MCF 10A (cell line): ENCODE results near the gene CITED4. TPM values are rescaled to one million over a fixed set of nuclear protein-coding genes. Genes with fewer than 3 reads are reported as not detected.

ENCODE experiments used
- BruUV-seq: library from RNA; stranded (reverse); fragments of 400-500 nt; replicated peaks from 2 replicates; lab custom pipeline; 2021; lab: Mats Ljungman, UMichigan
- CTCF ChIA-PET: fragments of 300-600 bp; sonication (Branson Sonifier 250); formaldehyde crosslinking; extraction: SDS; loops from one replicate; lab custom pipeline; 2021; ENCODE audit warnings: antibody characterized with exemption, inconsistent platforms; lab: Yijun Ruan, JAX
- POLR2A ChIA-PET: fragments of 300-600, 350-650 bp; sonication (Branson Sonifier 250); formaldehyde crosslinking; extraction: SDS; loops from one replicate; lab custom pipeline; 2020; ENCODE audit warnings: antibody characterized with exemption, inconsistent platforms; lab: Yijun Ruan, JAX
- DNase-seq: peaks from one replicate; pipeline ENCODE4 v3.0.0-alpha.2; 2018; ENCODE audit not compliant: unreplicated experiment
- H3K27ac Mint-ChIP-seq: one replicate; pipeline ENCODE4 v1.8.0; 2022; ENCODE audit warnings: mild to moderate bottlenecking, low read depth, mixed read lengths; ENCODE audit not compliant: unreplicated experiment
- H3K27me3 Mint-ChIP-seq: one replicate; pipeline ENCODE4 v1.8.0; 2022; ENCODE audit warnings: mixed read lengths; ENCODE audit not compliant: insufficient read depth, unreplicated experiment
- H3K36me3 Mint-ChIP-seq: one replicate; pipeline ENCODE4 v1.8.0; 2022; ENCODE audit warnings: mild to moderate bottlenecking, moderate library complexity, mixed read lengths; ENCODE audit not compliant: insufficient read depth, unreplicated experiment
- H3K4me1 Mint-ChIP-seq: one replicate; pipeline ENCODE4 v1.8.0; 2022; ENCODE audit warnings: mixed read lengths; ENCODE audit not compliant: insufficient read depth, unreplicated experiment
- H3K4me3 Mint-ChIP-seq: one replicate; pipeline ENCODE4 v1.8.0; 2022; ENCODE audit warnings: mild to moderate bottlenecking, moderate library complexity, mixed read lengths; ENCODE audit not compliant: unreplicated experiment
- H3K9me3 Mint-ChIP-seq: one replicate; pipeline ENCODE4 v1.8.0; 2022; ENCODE audit warnings: mixed read lengths; ENCODE audit not compliant: unreplicated experiment
- intact Hi-C: fragments of 100-400 bp; cut with micrococcal nuclease; formaldehyde crosslinking; loops from 2 replicates; pipeline ENCODE4 v1.14.1; 2022
- total RNA-seq: library from RNA; stranded (reverse); gene quantifications from 2 replicates; pipeline ENCODE4 v1.2.3, GENCODE V29; 2022
- TF ChIP-seq, protein P1 (sequence below): fragments of 200-600 bp; IDR thresholded peaks from one replicate; pipeline ENCODE4 v1.8.0; 2022; ENCODE audit warnings: antibody characterized with exemption, mild to moderate bottlenecking; ENCODE audit not compliant: unreplicated experiment

CITED4 gene
- total RNA-seq, 1 experiment from 2014 or later, result 43.5 TPM

DNA sequence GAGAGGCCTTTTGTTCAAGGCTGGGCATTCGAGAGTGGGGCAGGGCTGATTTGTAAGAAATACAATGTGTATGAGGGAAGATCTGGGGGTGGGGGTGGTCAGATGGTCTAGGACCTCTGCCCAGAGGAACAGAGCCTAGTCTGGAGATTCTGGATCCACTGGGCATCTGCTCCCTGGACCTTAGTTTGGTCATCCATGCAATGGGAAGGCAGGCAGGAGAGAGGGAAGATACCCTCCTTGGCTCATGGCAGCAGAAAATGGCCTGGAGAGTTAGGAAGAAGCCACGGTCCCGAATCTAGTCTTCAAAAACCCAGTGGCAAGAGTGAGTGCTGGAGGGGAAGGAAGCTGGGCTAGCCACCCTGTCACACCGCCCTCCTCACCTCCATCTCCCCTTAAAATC, 38.8 kb downstream of the CITED4 start:
- CTCF ChIA-PET, result interaction anchor here (1.2 to 1.8 kb wide), 2 partner anchors 24 to 49 kb away, joined by 3 to 5 read pairs; no protein-coding TSS in a partner anchor
- H3K27me3 Mint-ChIP-seq, result no peaks in the 10 kb centered on the region
- no peak overlapping the region for H3K27ac Mint-ChIP-seq
- POLR2A ChIA-PET, result no interaction called here
- H3K4me1 Mint-ChIP-seq, result no peaks in the 10 kb centered on the region
- intact Hi-C loops, result no loop called here
- TF ChIP-seq, protein P1, sequence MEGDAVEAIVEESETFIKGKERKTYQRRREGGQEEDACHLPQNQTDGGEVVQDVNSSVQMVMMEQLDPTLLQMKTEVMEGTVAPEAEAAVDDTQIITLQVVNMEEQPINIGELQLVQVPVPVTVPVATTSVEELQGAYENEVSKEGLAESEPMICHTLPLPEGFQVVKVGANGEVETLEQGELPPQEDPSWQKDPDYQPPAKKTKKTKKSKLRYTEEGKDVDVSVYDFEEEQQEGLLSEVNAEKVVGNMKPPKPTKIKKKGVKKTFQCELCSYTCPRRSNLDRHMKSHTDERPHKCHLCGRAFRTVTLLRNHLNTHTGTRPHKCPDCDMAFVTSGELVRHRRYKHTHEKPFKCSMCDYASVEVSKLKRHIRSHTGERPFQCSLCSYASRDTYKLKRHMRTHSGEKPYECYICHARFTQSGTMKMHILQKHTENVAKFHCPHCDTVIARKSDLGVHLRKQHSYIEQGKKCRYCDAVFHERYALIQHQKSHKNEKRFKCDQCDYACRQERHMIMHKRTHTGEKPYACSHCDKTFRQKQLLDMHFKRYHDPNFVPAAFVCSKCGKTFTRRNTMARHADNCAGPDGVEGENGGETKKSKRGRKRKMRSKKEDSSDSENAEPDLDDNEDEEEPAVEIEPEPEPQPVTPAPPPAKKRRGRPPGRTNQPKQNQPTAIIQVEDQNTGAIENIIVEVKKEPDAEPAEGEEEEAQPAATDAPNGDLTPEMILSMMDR, result no peak
- DNase-seq, result no peak
- no peaks in the 10 kb centered on the region for H3K36me3 Mint-ChIP-seq
- BruUV-seq, result no TSS peak
- no peaks in the 10 kb centered on the region for H3K9me3 Mint-ChIP-seq
- H3K4me3 Mint-ChIP-seq, result no peak overlapping the region

- H3K4me1 Mint-ChIP-seq, result no peaks in the 10 kb centered on the region
- no peak overlapping the region for H3K27ac Mint-ChIP-seq
- H3K27me3 Mint-ChIP-seq, result no peaks in the 10 kb centered on the region
- H3K9me3 Mint-ChIP-seq, result no peaks in the 10 kb centered on the region
- ChIA-PET CTCF (interaction anchor here (1.8 kb wide), 1 partner anchor 48 kb away, joined by 5 read pairs; no protein-coding TSS in a partner anchor), POLR2A (no interaction called here)
- TF ChIP-seq, protein P1, result no peak
- intact Hi-C loops, result no loop called here
- BruUV-seq, result no TSS peak
- no peak for DNase-seq
- H3K4me3 Mint-ChIP-seq, result no peak overlapping the region
- H3K36me3 Mint-ChIP-seq, result no peaks in the 10 kb centered on the region
These were observed 39.3 kb downstream of the CITED4 start for GRCh38 chr1:40822890-40823289.

DNA sequence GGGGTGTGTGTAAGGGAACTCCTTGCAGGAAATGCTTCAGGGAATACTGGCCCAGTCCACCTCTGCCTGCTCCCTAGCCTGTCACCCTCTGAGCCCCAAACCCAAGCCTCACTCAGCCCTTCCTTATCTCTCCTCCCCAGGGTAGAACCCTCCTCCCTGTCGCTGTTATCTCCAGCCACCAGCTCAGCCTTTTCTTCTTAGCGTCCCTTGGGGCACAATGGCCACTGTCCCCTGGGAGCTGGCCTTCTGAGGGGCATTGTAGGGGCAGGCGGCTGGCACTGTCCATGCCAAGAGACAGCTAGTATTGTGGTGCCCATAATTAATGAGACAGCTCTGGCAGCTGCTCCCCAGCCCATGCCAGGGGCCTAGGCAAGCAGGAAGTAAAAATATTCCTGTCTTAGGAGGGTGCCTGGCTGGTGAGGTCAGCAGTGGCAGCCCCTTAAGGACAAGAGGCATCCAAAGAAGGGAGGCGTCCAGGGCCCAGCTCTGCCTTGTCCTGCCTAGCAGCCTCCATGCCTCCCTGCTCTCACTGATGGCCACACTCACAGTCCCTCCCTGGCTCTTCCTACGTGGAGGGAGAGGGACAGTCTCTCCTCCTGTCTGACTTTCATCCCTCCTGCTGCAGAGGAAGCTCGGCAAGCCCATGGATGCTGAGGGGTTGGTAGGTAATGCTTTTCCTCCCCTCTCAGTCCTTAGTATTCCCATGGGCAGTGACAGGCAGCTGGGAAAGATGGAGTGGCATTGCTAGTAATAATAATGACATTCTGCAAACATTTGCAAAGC, 41.1 kb downstream of the CITED4 start:
- no peaks in the 10 kb centered on the region for H3K4me1 Mint-ChIP-seq
- no TSS peak for BruUV-seq
- CTCF ChIA-PET, result interaction anchor here (0.7 to 1.0 kb wide), 3 partner anchors 47 to 140 kb away, joined by 3 to 4 read pairs (median 3); no protein-coding TSS in a partner anchor
- no peak overlapping the region for H3K4me3 Mint-ChIP-seq
- H3K27ac Mint-ChIP-seq, result no peak overlapping the region
- TF ChIP-seq, protein P1, result no peak
- no peaks in the 10 kb centered on the region for H3K36me3 Mint-ChIP-seq
- H3K27me3 Mint-ChIP-seq, result peaks cover 6% of the 10 kb centered on the region
- intact Hi-C loops, result no loop called here
- no peak for DNase-seq
- H3K9me3 Mint-ChIP-seq, result no peaks in the 10 kb centered on the region
- POLR2A ChIA-PET, result no interaction called here

DNA sequence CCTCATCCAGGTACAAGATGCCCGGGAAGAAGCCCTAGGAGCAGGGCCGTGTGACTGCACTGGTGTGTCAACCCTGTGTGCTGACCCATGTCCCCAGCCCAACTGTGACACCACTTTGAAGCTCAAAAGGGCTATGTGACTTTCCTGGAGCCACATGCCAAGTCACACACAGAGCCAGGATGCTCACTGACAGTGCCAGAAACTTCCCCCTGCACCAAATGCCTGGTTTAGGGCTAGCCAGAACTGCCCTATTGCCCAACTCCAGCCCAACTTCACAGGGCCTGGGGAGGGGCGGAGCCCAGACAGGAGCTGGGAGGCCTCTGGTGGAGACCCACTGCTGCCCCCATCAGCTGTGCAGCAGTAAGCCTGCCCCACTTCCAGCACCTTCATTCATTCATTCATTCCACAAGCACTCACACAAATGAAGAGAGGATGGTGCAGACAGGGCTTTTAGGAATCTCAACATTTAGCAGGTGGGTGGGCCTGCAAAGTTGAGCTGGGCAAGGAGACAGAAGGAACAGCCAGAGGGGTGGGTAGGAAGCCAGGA, 41.8 kb downstream of the CITED4 start:
- peaks cover 14% of the 10 kb centered on the region for H3K27me3 Mint-ChIP-seq
- intact Hi-C loops, result no loop called here
- no peaks in the 10 kb centered on the region for H3K9me3 Mint-ChIP-seq
- H3K4me1 Mint-ChIP-seq, result no peaks in the 10 kb centered on the region
- TF ChIP-seq, protein P1, result no peak
- H3K36me3 Mint-ChIP-seq, result no peaks in the 10 kb centered on the region
- no TSS peak for BruUV-seq
- H3K27ac Mint-ChIP-seq, result no peak overlapping the region
- CTCF ChIA-PET, result interaction anchor here (0.7 to 0.8 kb wide), 2 partner anchors 46 to 131 kb away, joined by 3 read pairs; no protein-coding TSS in a partner anchor
- H3K4me3 Mint-ChIP-seq, result no peak overlapping the region
- DNase-seq, result peak; percentile 11
- POLR2A ChIA-PET, result no interaction called here
